Fibroblast of the aortic adventitia (primary cell): ENCODE measurements around the gene FADD. TPM values are rescaled to one million over a fixed set of nuclear protein-coding genes. Genes with fewer than 3 reads are reported as not detected.

Experiments used
- DNase-seq: peaks from one replicate; pipeline ENCODE4 v3.0.0-alpha.2; 2010; ENCODE audit warnings: low read depth
- H3K4me3 ChIP-seq: 2 replicates; pipeline ENCODE4 v1.5.1; 2011; ENCODE audit warnings: low read depth, mild to moderate bottlenecking, control low read depth, low read length, moderate library complexity
- total RNA-seq: library from RNA; depleted of rRNA; stranded (reverse); fragments of >200 nt; gene quantifications from 2 replicates; pipeline ENCODE4 v1.2.3, GENCODE V29; 2012; ENCODE audit warnings: low replicate concordance
- TF ChIP-seq, protein P1 (sequence below): IDR thresholded peaks from 2 replicates; pipeline ENCODE4 v1.5.1; 2011; ENCODE audit warnings: mild to moderate bottlenecking, low read length, control low read depth, inconsistent platforms; ENCODE audit not compliant: insufficient read depth

Gene FADD
- total RNA-seq, 1 donor, result 30.8 TPM

DNA sequence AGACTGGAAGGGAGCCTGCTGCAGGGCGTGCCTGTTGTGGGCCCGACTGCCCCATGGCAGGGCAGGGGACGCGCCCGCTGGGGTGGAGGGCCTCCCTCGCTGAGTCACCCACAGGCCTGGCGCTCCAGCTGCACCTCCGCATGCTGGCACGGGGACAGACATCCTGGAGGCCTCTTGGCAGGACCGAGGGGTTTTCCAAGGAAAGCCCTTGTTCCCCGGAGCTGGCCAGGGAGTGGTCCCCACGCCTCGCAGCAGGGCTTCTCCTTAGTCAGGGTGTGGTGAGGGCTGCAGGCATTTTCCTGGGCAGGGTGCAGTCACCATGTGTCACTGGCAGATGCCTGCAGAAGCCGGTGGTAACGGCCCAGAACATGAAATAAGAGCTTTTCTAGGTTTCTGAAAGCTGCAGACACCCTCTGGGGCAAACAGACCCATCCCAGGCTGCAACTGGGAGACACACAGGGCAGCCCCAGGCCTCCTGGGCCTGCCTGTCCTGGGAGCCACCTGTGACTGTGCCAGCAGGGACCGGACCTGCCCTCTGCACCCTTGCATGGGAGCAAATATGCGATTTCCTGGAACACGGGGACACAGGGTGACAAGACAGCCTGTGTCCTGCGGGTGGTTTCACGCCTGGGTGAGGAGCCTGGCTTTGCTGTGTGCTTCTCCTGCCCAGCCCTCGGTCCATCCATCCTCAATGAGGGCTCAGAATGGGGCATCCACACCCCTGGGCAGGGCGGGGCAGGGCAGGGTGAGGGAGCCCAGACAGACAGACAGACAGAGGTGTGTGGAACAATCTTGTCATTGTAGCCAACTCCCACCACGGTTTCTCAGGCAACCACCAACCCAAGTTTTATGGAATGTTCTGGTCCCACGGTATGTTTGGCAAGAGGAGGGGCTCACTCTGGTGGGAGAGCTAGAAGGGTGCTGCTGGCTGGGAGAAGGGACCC lies 43.2 kb upstream of the FADD start:
- TF ChIP-seq, protein P1, sequence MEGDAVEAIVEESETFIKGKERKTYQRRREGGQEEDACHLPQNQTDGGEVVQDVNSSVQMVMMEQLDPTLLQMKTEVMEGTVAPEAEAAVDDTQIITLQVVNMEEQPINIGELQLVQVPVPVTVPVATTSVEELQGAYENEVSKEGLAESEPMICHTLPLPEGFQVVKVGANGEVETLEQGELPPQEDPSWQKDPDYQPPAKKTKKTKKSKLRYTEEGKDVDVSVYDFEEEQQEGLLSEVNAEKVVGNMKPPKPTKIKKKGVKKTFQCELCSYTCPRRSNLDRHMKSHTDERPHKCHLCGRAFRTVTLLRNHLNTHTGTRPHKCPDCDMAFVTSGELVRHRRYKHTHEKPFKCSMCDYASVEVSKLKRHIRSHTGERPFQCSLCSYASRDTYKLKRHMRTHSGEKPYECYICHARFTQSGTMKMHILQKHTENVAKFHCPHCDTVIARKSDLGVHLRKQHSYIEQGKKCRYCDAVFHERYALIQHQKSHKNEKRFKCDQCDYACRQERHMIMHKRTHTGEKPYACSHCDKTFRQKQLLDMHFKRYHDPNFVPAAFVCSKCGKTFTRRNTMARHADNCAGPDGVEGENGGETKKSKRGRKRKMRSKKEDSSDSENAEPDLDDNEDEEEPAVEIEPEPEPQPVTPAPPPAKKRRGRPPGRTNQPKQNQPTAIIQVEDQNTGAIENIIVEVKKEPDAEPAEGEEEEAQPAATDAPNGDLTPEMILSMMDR, result no peak
- DNase-seq, result peak; percentile 39
- no peak overlapping the region for H3K4me3 ChIP-seq

GRCh38 chr11:70161043-70161625 lies 42.0 kb upstream of the FADD start:
- TF ChIP-seq, protein P1, result no peak
- DNase-seq, result no peak
- H3K4me3 ChIP-seq, result no peak overlapping the region

- TF ChIP-seq, protein P1, result no peak
These were observed 38.4 kb upstream of the FADD start for GRCh38 chr11:70164705-70165104.

DNA sequence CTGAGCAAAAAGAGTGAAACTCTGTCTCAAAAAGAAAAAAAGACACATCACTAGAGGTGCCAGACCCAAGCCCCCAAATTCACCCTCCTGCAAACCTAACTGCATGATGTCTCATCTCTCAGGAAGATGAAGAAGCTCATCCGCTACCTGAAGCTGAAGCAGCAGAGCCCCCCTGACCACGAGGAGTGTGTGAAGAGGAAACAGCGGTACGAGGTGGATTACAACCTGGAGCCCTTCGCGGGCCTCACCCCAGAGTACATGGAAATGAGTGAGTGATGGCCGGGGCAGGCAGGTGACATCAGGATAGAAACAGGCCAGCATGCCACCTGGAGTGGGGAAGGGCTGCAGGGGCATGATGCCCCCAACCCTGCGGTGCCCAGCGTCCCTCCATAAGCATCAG lies 36.0 kb upstream of the FADD start:
- no peak for DNase-seq
- TF ChIP-seq, protein P1, result no peak
- no peak overlapping the region for H3K4me3 ChIP-seq

More at GRCh38 chr11:70164705-70165104, 38.4 kb upstream of the FADD start:
- H3K4me3 ChIP-seq, result no peak overlapping the region
- no peak for DNase-seq

DNA sequence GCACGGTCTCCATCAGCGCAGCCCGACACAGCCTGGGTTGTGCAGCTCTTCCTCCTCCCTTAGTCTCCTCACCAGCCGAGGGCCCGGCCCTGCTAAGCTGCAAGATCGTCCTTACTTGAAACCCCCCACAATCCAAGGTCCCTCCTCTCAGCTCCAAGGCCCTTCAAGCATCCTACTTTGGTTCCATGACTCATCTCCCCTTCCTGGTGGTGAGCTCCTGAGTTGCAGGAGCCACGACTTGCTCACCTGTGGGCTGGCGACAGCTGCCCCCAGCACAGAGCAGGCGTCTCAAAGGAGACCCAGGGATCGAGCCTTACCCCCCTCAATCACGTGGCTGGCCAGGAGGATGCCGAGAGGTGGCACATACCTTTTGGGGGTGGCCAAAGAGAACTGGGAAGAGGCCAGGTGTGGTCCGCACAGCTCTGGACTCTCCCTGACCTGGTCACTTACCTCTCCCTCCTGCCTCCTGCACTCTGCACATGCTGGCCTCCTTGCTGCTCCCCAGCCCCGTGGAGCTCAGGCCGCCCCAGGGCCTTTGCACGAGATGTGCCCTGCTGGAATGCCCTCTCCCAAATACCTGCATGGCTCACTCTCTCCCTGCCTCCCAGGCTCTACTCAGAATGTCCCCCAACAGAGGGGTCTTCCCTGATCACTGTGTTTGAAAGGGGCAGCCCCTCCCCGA lies 35.2 kb upstream of the FADD start:
- H3K4me3 ChIP-seq, result no peak overlapping the region
- TF ChIP-seq, protein P1, result no peak
- no peak for DNase-seq

GRCh38 chr11:70168405-70168754 lies 34.7 kb upstream of the FADD start:
- no peak for DNase-seq
- TF ChIP-seq, protein P1, result no peak
- H3K4me3 ChIP-seq, result no peak overlapping the region
